NCI-H1417 treated with DMSO at 0.1 percent for 48 hours (cell line): ENCODE results near the gene SPRR4.
"Not testable (repeated sequence)": the region's sequence is repeated elsewhere in the genome, so short reads cannot be mapped to it uniquely, and the experiment has no call there.

ENCODE experiments used
- DNase-seq: peaks from one replicate; lab custom pipeline; 2025; lab: John Stamatoyannopoulos, UW

Gene SPRR4

GRCh38 chr1:152965853-152966252 lies 4.6 kb upstream of the SPRR4 start:
- no peak for DNase-seq

GRCh38 chr1:152967201-152967600 lies 3.2 kb upstream of the SPRR4 start:
- DNase-seq, result no peak

GRCh38 chr1:152968248-152968647 lies 2.2 kb upstream of the SPRR4 start:
- no peak for DNase-seq

GRCh38 chr1:152969036-152969435 lies 1.4 kb upstream of the SPRR4 start:
- DNase-seq, result no peak

- DNase-seq, result no peak
Observed at GRCh38 chr1:152972196-152972886, 1.9 kb downstream of the SPRR4 start.

GRCh38 chr1:152976688-152977087 lies 6.2 kb downstream of the SPRR4 start:
- no peak for DNase-seq

GRCh38 chr1:152977614-152978013 lies 7.2 kb downstream of the SPRR4 start:
- no peak for DNase-seq

- DNase-seq, result no peak
Observed at GRCh38 chr1:152980676-152981075, 10.2 kb downstream of the SPRR4 start.

GRCh38 chr1:152981146-152981871 lies 10.9 kb downstream of the SPRR4 start:
- no peak for DNase-seq

- no peak for DNase-seq
Observed at GRCh38 chr1:152982076-152982475, 11.6 kb downstream of the SPRR4 start.

- no peak for DNase-seq
Observed at GRCh38 chr1:152983234-152983633, 12.8 kb downstream of the SPRR4 start.

- DNase-seq, result no peak
Observed at GRCh38 chr1:152983743-152984142, 13.3 kb downstream of the SPRR4 start, which contains the start of gene SPRR1A. TSS of gene SPRR1A (plus strand) at chr1:152984081. CDS start at chr1:152985231, 1,150 bp downstream.

- DNase-seq, result no peak
Observed at GRCh38 chr1:152986578-152986977, 16.1 kb downstream of the SPRR4 start.

GRCh38 chr1:152993186-152993585 lies 22.7 kb downstream of the SPRR4 start:
- no peak for DNase-seq

GRCh38 chr1:152995842-152996241 lies 25.4 kb downstream of the SPRR4 start:
- DNase-seq, result no peak

GRCh38 chr1:152996633-152997400 lies 26.4 kb downstream of the SPRR4 start:
- no peak for DNase-seq

GRCh38 chr1:152997901-152998300 lies 27.5 kb downstream of the SPRR4 start:
- no peak for DNase-seq

GRCh38 chr1:152998476-152998875 lies 28.0 kb downstream of the SPRR4 start:
- DNase-seq, result no peak

GRCh38 chr1:152999818-153000217 lies 29.4 kb downstream of the SPRR4 start:
- DNase-seq, result no peak

- no peak for DNase-seq
Observed at GRCh38 chr1:153000294-153000693, 29.8 kb downstream of the SPRR4 start.

- no peak for DNase-seq
Observed at GRCh38 chr1:153001382-153001781, 30.9 kb downstream of the SPRR4 start, which contains the start of gene SPRR3. TSS of gene SPRR3 (plus strand) at chr1:153001749. CDS start at chr1:153003021, 1,272 bp downstream.

- not testable (repeated sequence) for DNase-seq
Observed at GRCh38 chr1:153011235-153011758, 40.8 kb downstream of the SPRR4 start.
